ENCODE measurements around the gene RPL27A.

- no peak for TF ChIP-seq FOXM1 (IDR thresholded peaks at IDR 0.05; ENCODE audit: borderline replicate concordance)
- TF ChIP-seq ELF4 (IDR thresholded peaks at IDR 0.05): no peak
- TF ChIP-seq SP1 (IDR thresholded peaks at IDR 0.05): no peak
- TF ChIP-seq, protein P1, sequence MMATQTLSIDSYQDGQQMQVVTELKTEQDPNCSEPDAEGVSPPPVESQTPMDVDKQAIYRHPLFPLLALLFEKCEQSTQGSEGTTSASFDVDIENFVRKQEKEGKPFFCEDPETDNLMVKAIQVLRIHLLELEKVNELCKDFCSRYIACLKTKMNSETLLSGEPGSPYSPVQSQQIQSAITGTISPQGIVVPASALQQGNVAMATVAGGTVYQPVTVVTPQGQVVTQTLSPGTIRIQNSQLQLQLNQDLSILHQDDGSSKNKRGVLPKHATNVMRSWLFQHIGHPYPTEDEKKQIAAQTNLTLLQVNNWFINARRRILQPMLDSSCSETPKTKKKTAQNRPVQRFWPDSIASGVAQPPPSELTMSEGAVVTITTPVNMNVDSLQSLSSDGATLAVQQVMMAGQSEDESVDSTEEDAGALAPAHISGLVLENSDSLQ (IDR thresholded peaks at IDR 0.05): no peak
- TF ChIP-seq ZNF384 (IDR thresholded peaks at IDR 0.05): no peak
- no peak for TF ChIP-seq ARNT (IDR thresholded peaks at IDR 0.05)
- TF ChIP-seq BHLHE40 (IDR thresholded peaks at IDR 0.05; ENCODE audit: borderline replicate concordance): no peak
- TF ChIP-seq TARDBP (IDR thresholded peaks at IDR 0.05): no peak
- TF ChIP-seq FOXK2 (IDR thresholded peaks at IDR 0.05): no peak
- no peak for TF ChIP-seq FOXA1 (IDR thresholded peaks at IDR 0.05)
These were observed 16.4 kb downstream of the RPL27A start for GRCh38 chr11:8698917-8699441.

All from HEK293T (cell line).